ENCODE results near the gene MARCHF7. TPM values are rescaled to one million over a fixed set of nuclear protein-coding genes. Genes with fewer than 3 reads are reported as not detected.

MARCHF7 gene
- total and polyA plus RNA-seq, 10 of the 15 experiments (the other 5 are each of a cell fraction or from before 2014, with no cell fraction given): 39.4 to 111 (median 66.5) TPM

- TF ChIP-seq USF2 (IDR thresholded peaks at IDR 0.05; ENCODE audit: borderline replicate concordance, low read depth, low read length) (no peak), ZNF24 (IDR thresholded peaks at IDR 0.05) (no peak), NR2F1 (conservative IDR thresholded peaks at IDR 0.05) (no peak), ETV6 (conservative IDR thresholded peaks at IDR 0.05 in 1 of 2, IDR thresholded peaks at IDR 0.05 in 1 of 2; ENCODE audit: borderline replicate concordance in 1 of 2, low read depth in 1 of 2) (no peak), FOS (IDR thresholded peaks at IDR 0.05; ENCODE audit: borderline replicate concordance, extremely low read depth, insufficient read length) (no peak), PRDM15 (CRISPR knock-in tag; IDR thresholded peaks at IDR 0.05) (no peak), SMAD1 (IDR thresholded peaks at IDR 0.05; ENCODE audit: low read depth, partially characterized antibody) (no peak), YY1 (IDR thresholded peaks at IDR 0.05; ENCODE audit: low read depth, low read length) (no peak), ZBTB4 (CRISPR knock-in tag; IDR thresholded peaks at IDR 0.05) (no peak), ZNF622 (IDR thresholded peaks at IDR 0.05) (no peak)
These were observed 49.8 kb downstream of the MARCHF7 start (continued) for GRCh38 chr2:159762075-159762474.

Other genes starting within 250 kb of the MARCHF7 start
- 29.0 and 35.7 TPM in 2 replicates for gene BAZ2B, start 96.0 kb upstream of the MARCHF7 start, total RNA-seq (2014; rRNA removed)
- gene BAZ2B, start 96.0 kb upstream of the MARCHF7 start, total RNA-seq (2014; rRNA removed; fragmentation: Illumina TruSeq; extraction: Trizol): 49.7 and 52.7 TPM in 2 replicates
- gene BAZ2B, start 96.0 kb upstream of the MARCHF7 start, total RNA-seq (2021): 32.1 and 33.0 TPM in 2 replicates
- gene BAZ2B, start 96.0 kb upstream of the MARCHF7 start, polyA plus RNA-seq (2011; rRNA removed): 24.9 and 33.1 TPM in 2 replicates
- 33.3 and 47.1 TPM in 2 replicates for gene BAZ2B, start 96.0 kb upstream of the MARCHF7 start, polyA plus RNA-seq (2014; fragmentation: Illumina TruSeq; extraction: Trizol)
- gene BAZ2B, start 96.0 kb upstream of the MARCHF7 start, polyA plus RNA-seq (2014; fragmentation: Nextera tagmentation; extraction: Ambion mirVana): 10 to 100 TPM in 1 of 2 experiments, 1 to 10 TPM in 1; 8.8 to 12.8 TPM
- 18.6 and 24.5 TPM in 2 replicates for gene BAZ2B, start 96.0 kb upstream of the MARCHF7 start, polyA plus RNA-seq (2014; rRNA removed)
- 10 to 100 TPM; 22.4 to 23.9 TPM for gene BAZ2B, start 96.0 kb upstream of the MARCHF7 start, polyA plus RNA-seq (2016; fragmentation: Nextera tagmentation; extraction: Ambion mirVana)
- gene CD302, start 85.7 kb downstream of the MARCHF7 start, total RNA-seq (2014; rRNA removed): 2.9 and 4.0 TPM in 2 replicates
- 3.4 and 3.7 TPM in 2 replicates for gene CD302, start 85.7 kb downstream of the MARCHF7 start, total RNA-seq (2014; rRNA removed; fragmentation: Illumina TruSeq; extraction: Trizol)
- gene CD302, start 85.7 kb downstream of the MARCHF7 start, total RNA-seq (2021): 2.1 and 2.2 TPM in 2 replicates
- gene CD302, start 85.7 kb downstream of the MARCHF7 start, polyA plus RNA-seq (2011; rRNA removed): 3.1 and 5.0 TPM in 2 replicates
- gene CD302, start 85.7 kb downstream of the MARCHF7 start, polyA plus RNA-seq (2014; fragmentation: Illumina TruSeq; extraction: Trizol): 3.2 and 4.0 TPM in 2 replicates
- gene CD302, start 85.7 kb downstream of the MARCHF7 start, polyA plus RNA-seq (2014; fragmentation: Nextera tagmentation; extraction: Ambion mirVana): under 1 TPM; 0.48 to 0.64 TPM
- gene CD302, start 85.7 kb downstream of the MARCHF7 start, polyA plus RNA-seq (2014; rRNA removed): 1.4 and 2.0 TPM in 2 replicates
- gene CD302, start 85.7 kb downstream of the MARCHF7 start, polyA plus RNA-seq (2016; fragmentation: Nextera tagmentation; extraction: Ambion mirVana): 1 to 10 TPM in 1 of 2 experiments, under 1 TPM in 1; 0.66 to 1.5 TPM
- 89.9 and 105 TPM in 2 replicates for gene LY75, start 192.2 kb downstream of the MARCHF7 start, total RNA-seq (2014; rRNA removed)
- gene LY75, start 192.2 kb downstream of the MARCHF7 start, total RNA-seq (2014; rRNA removed; fragmentation: Illumina TruSeq; extraction: Trizol): 91.0 and 96.4 TPM in 2 replicates
- 61.1 and 65.2 TPM in 2 replicates for gene LY75, start 192.2 kb downstream of the MARCHF7 start, total RNA-seq (2021)
- gene LY75, start 192.2 kb downstream of the MARCHF7 start, polyA plus RNA-seq (2011; rRNA removed): 112 and 124 TPM in 2 replicates
- gene LY75, start 192.2 kb downstream of the MARCHF7 start, polyA plus RNA-seq (2014; fragmentation: Illumina TruSeq; extraction: Trizol): 87.3 and 115 TPM in 2 replicates
- gene LY75, start 192.2 kb downstream of the MARCHF7 start, polyA plus RNA-seq (2014; fragmentation: Nextera tagmentation; extraction: Ambion mirVana): 10 to 100 TPM; 17.6 to 17.8 TPM
- 52.2 and 64.8 TPM in 2 replicates for gene LY75, start 192.2 kb downstream of the MARCHF7 start, polyA plus RNA-seq (2014; rRNA removed)
- gene LY75, start 192.2 kb downstream of the MARCHF7 start, polyA plus RNA-seq (2016; fragmentation: Nextera tagmentation; extraction: Ambion mirVana): 10 to 100 TPM; 48.7 to 55.4 TPM

Data from GM12878 (cell line).